Liver (tissue), 9 donors: ENCODE measurements around the gene SLC7A14. TPM values are rescaled to one million over a fixed set of nuclear protein-coding genes. Genes with fewer than 3 reads are reported as not detected.
A peak's percentile ranks its signal among the peaks of the same experiment; 100 is the strongest.

Experiments used
- DNase-seq: peaks from one replicate; pipeline ENCODE4 v3.0.0-alpha.2; 2017; ENCODE audit warnings: low spot score
- H3K27ac ChIP-seq, 2 donors: one replicate each; pipeline ENCODE4 v1.7.0; 2013; ENCODE audit warnings: inconsistent platforms in 2 of 2, low read length in 2 of 2, control low read depth in 1 of 2, low read depth in 1 of 2, mild to moderate bottlenecking in 1 of 2
- H3K27me3 ChIP-seq, 4 donors: one replicate each; pipeline versions ENCODE4 v1.6.1 to v1.7.0; 2013; ENCODE audit warnings: low read length in 3 of 4, inconsistent platforms in 1 of 4, mild to moderate bottlenecking in 1 of 4, moderate library complexity in 1 of 4; ENCODE audit not compliant: control insufficient read depth in 4 of 4, insufficient read depth in 4 of 4
- H3K36me3 ChIP-seq, 4 donors: one replicate each; pipeline versions ENCODE4 v1.6.1 to v1.7.0; 2013; ENCODE audit warnings: low read length in 3 of 4, mild to moderate bottlenecking in 3 of 4, low read depth in 1 of 4, moderate library complexity in 1 of 4; ENCODE audit not compliant: control insufficient read depth in 4 of 4, insufficient read depth in 3 of 4
- H3K4me1 ChIP-seq, 4 donors: one replicate each; pipeline versions ENCODE4 v1.6.1 to v1.7.0; 2013; ENCODE audit warnings: low read length in 3 of 4, mild to moderate bottlenecking in 3 of 4, moderate library complexity in 1 of 4; ENCODE audit not compliant: control insufficient read depth in 4 of 4, insufficient read depth in 4 of 4
- H3K4me3 ChIP-seq, 3 donors: one replicate each; pipeline versions ENCODE4 v1.6.1 to v1.7.0; 2013; ENCODE audit warnings: low read length in 3 of 3, control low read depth in 1 of 3, low read depth in 1 of 3, mild to moderate bottlenecking in 1 of 3
- H3K9ac ChIP-seq, 2 donors: one replicate each; pipeline ENCODE4 v1.7.0; 2013; ENCODE audit warnings: low read length in 2 of 2, mild to moderate bottlenecking in 2 of 2, moderate library complexity in 2 of 2, control low read depth in 1 of 2, low read depth in 1 of 2
- H3K9me3 ChIP-seq, 4 donors: one replicate each; pipeline versions ENCODE4 v1.6.1 to v1.7.0; 2013; ENCODE audit warnings: low read length in 3 of 4; ENCODE audit not compliant: control insufficient read depth in 4 of 4
- EGR1 ChIP-seq, 2 donors: IDR thresholded peaks; 2 replicates each; pipeline ENCODE4 v1.6.1; 2016 to 2018; ENCODE audit warnings: antibody characterized with exemption in 2 of 2, low read depth in 2 of 2
- FOXA1 ChIP-seq: IDR thresholded peaks from 2 replicates; pipeline ENCODE4 v1.6.1; 2016; ENCODE audit warnings: antibody characterized with exemption
- FOXA2 ChIP-seq: IDR thresholded peaks from 2 replicates; pipeline ENCODE4 v1.6.1; 2016; ENCODE audit warnings: antibody characterized with exemption
- GABPA ChIP-seq, 2 donors: IDR thresholded peaks in 1 of 2; conservative IDR thresholded peaks in 1 of 2; 2 replicates each; pipeline ENCODE4 v1.6.1; 2016; ENCODE audit warnings: antibody characterized with exemption in 2 of 2, mild to moderate bottlenecking in 1 of 2, moderate library complexity in 1 of 2
- HNF4A ChIP-seq, 2 donors: conservative IDR thresholded peaks; 2 replicates each; pipeline ENCODE4 v1.6.1; 2016; ENCODE audit warnings: antibody characterized with exemption in 2 of 2, mild to moderate bottlenecking in 2 of 2
- HNF4G ChIP-seq: IDR thresholded peaks from 2 replicates; pipeline ENCODE4 v1.6.1; 2016; ENCODE audit warnings: antibody characterized with exemption
- JUND ChIP-seq, 2 donors: IDR thresholded peaks; 2 replicates each; pipeline ENCODE4 v1.6.1; 2016; ENCODE audit warnings: antibody characterized with exemption in 2 of 2
- NR2F2 ChIP-seq: IDR thresholded peaks from 2 replicates; pipeline ENCODE4 v1.6.1; 2016; ENCODE audit warnings: antibody characterized with exemption
- RAD21 ChIP-seq, 2 donors: IDR thresholded peaks; 2 replicates each; pipeline ENCODE4 v1.6.1; 2016; ENCODE audit warnings: antibody characterized with exemption in 2 of 2, mild to moderate bottlenecking in 2 of 2
- RXRA ChIP-seq, 2 donors: IDR thresholded peaks; 2 replicates each; pipeline ENCODE4 v1.6.1; 2017 to 2018; ENCODE audit warnings: antibody characterized with exemption in 2 of 2, mild to moderate bottlenecking in 1 of 2
- SP1 ChIP-seq: IDR thresholded peaks from 2 replicates; pipeline ENCODE4 v1.6.1; 2018; ENCODE audit warnings: antibody characterized with exemption, mild to moderate bottlenecking
- TAF1 ChIP-seq: conservative IDR thresholded peaks from 2 replicates; pipeline ENCODE4 v1.6.1; 2016; ENCODE audit warnings: antibody characterized with exemption, mild to moderate bottlenecking
- YY1 ChIP-seq: IDR thresholded peaks from 2 replicates; pipeline ENCODE4 v1.6.1; 2016; ENCODE audit warnings: antibody characterized with exemption, mild to moderate bottlenecking
- WGBS: extraction: QIAGEN DNeasy Blood & Tissue Kit; methylation state at CpG from one replicate; pipeline ENCODE4 v1.1.7; 2013; 5-methylcytosine and 5-hydroxymethylcytosine counted together
- polyA plus RNA-seq, 2 donors: library from polyadenylated mRNA; stranded (reverse) in 1 of 2; unstranded in 1 of 2; fragments of 200-250 nt in 1 of 2; fragments of >200 nt in 1 of 2; fragmentation: Nextera tagmentation in 1 of 2; extraction: Ambion mirVana in 1 of 2; gene quantifications; one replicate each; pipeline versions ENCODE4 v1.2.1 to v1.2.3, GENCODE V29; 2013 to 2015
- total RNA-seq, 2 donors: library from RNA; depleted of rRNA; stranded (reverse); fragments of >200 nt; gene quantifications; one replicate each; pipeline ENCODE4 v1.2.3, GENCODE V29; 2014
- TF ChIP-seq, protein P1 (sequence below): IDR thresholded peaks from 2 replicates; pipeline ENCODE4 v1.6.1; 2016; ENCODE audit warnings: antibody characterized with exemption
- TF ChIP-seq, protein P2 (sequence below): fragments of 150-350 bp; IDR thresholded peaks from 2 replicates; pipeline ENCODE4 v1.5.1; 2017; ENCODE audit warnings: improper control_type of control experiment, low read depth, low read length; ENCODE audit not compliant: missing input control
- TF ChIP-seq, protein P3 (sequence below): IDR thresholded peaks from 2 replicates; pipeline ENCODE4 v1.6.1; 2016; ENCODE audit warnings: antibody characterized with exemption
- TF ChIP-seq, protein P4 (sequence below): IDR thresholded peaks from 2 replicates; pipeline ENCODE4 v1.6.1; 2016; ENCODE audit warnings: antibody characterized with exemption
- TF ChIP-seq, protein P5 (sequence below): IDR thresholded peaks from 2 replicates; pipeline ENCODE4 v1.6.1; 2016; ENCODE audit warnings: antibody characterized with exemption, mild to moderate bottlenecking
- donor health status: healthy.
- donor health status: healthy.
- donor health status: healthy.
- donor health status: healthy.
- donor health status: healthy.

Gene SLC7A14
- total and polyA plus RNA-seq, 4 donors = under 0.01 to 0.01 (median under 0.01) TPM; not detected in 1

DNA sequence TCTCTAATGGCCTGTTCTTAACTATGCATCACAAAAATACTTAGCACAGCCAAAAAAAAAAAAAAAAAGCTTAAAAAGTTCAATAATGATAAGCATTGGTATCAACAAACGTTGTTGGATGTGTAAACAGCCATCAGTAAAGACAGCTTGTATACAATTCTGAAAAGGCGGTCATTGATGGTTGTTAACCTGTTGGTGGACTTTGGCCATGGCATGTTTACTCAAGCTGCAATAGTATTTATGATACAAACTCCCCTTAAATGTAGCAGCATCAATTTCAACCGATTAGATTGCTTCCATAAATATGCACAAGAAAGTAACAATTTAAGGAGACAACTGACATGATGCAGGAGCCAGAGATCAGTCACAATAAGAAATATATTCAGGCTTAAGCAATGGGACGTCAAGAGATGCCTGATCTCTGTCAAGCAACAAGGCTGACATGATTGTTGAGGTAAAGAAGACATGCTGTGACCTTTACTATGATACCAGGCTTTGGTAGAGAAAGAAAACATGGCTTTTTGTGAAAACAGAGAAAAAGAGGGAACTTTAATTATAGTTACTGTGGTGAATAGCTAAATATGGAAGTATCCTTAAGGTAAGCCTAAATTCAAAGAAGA, 14.2 kb upstream of the SLC7A14 start:
- Histone ChIP-seq H3K4me1 (peaks cover 0 to 13% (median 8%) of the 10 kb centered on the region in 4 donors), H3K27me3 (no peaks in the 10 kb centered on the region), H3K9me3 (no peaks in the 10 kb centered on the region), H3K4me3 (no peak overlapping the region), H3K27ac (no peak overlapping the region), H3K9ac (no peak overlapping the region), H3K36me3 (no peaks in the 10 kb centered on the region)
- 22% methylated on average over 4 of the region's 4 CpGs for WGBS
- no peak for DNase-seq
- TF ChIP-seq FOXA2 = peak; percentile 72
- peak; percentile 14 for TF ChIP-seq SP1
- peak; percentile 64 to 69 for TF ChIP-seq HNF4A (conservative IDR thresholded peaks at IDR 0.05)
- TF ChIP-seq, protein P1, sequence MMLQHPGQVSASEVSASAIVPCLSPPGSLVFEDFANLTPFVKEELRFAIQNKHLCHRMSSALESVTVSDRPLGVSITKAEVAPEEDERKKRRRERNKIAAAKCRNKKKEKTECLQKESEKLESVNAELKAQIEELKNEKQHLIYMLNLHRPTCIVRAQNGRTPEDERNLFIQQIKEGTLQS = no peak
- peak; percentile 11 for TF ChIP-seq HNF4G

DNA sequence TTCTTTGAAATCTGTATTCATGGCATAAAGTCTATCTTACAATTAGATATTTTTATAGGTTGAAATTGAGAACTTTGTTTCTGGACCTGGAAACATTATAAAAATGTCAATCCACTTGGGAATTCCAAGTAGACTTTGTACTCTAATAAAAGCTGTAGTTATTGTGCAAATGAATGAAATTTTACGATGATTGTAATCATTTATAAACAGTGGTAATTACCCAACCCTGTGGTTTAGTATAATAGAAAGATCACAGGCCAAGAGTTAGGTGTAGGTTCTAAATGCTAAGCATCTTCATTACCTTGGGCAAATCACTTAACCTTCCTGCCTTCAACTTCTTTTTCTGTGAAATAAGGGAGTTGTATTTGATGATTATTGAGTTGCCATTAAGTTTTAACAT, 13.2 kb upstream of the SLC7A14 start:
- no peak overlapping the region for H3K27ac ChIP-seq
- TF ChIP-seq, protein P2, sequence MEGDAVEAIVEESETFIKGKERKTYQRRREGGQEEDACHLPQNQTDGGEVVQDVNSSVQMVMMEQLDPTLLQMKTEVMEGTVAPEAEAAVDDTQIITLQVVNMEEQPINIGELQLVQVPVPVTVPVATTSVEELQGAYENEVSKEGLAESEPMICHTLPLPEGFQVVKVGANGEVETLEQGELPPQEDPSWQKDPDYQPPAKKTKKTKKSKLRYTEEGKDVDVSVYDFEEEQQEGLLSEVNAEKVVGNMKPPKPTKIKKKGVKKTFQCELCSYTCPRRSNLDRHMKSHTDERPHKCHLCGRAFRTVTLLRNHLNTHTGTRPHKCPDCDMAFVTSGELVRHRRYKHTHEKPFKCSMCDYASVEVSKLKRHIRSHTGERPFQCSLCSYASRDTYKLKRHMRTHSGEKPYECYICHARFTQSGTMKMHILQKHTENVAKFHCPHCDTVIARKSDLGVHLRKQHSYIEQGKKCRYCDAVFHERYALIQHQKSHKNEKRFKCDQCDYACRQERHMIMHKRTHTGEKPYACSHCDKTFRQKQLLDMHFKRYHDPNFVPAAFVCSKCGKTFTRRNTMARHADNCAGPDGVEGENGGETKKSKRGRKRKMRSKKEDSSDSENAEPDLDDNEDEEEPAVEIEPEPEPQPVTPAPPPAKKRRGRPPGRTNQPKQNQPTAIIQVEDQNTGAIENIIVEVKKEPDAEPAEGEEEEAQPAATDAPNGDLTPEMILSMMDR = no peak
- TF ChIP-seq HNF4G (no peak), HNF4A (conservative IDR thresholded peaks at IDR 0.05) (no peak), EGR1 (IDR thresholded peaks at IDR 0.05; ENCODE audit: low read depth in 2 of 2) (no peak), FOXA1 (no peak), RXRA (IDR thresholded peaks at IDR 0.05) (no peak), RAD21 (IDR thresholded peaks at IDR 0.05) (no peak), JUND (IDR thresholded peaks at IDR 0.05) (no peak), TAF1 (no peak), SP1 (no peak), YY1 (no peak), GABPA (IDR thresholded peaks at IDR 0.05 in 1 of 2, conservative IDR thresholded peaks at IDR 0.05 in 1 of 2) (no peak), FOXA2 (no peak), NR2F2 (no peak)
- TF ChIP-seq, protein P3, sequence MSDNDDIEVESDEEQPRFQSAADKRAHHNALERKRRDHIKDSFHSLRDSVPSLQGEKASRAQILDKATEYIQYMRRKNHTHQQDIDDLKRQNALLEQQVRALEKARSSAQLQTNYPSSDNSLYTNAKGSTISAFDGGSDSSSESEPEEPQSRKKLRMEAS = no peak
- TF ChIP-seq, protein P4, sequence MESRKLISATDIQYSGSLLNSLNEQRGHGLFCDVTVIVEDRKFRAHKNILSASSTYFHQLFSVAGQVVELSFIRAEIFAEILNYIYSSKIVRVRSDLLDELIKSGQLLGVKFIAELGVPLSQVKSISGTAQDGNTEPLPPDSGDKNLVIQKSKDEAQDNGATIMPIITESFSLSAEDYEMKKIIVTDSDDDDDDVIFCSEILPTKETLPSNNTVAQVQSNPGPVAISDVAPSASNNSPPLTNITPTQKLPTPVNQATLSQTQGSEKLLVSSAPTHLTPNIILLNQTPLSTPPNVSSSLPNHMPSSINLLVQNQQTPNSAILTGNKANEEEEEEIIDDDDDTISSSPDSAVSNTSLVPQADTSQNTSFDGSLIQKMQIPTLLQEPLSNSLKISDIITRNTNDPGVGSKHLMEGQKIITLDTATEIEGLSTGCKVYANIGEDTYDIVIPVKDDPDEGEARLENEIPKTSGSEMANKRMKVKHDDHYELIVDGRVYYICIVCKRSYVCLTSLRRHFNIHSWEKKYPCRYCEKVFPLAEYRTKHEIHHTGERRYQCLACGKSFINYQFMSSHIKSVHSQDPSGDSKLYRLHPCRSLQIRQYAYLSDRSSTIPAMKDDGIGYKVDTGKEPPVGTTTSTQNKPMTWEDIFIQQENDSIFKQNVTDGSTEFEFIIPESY = no peak
- TF ChIP-seq, protein P5, sequence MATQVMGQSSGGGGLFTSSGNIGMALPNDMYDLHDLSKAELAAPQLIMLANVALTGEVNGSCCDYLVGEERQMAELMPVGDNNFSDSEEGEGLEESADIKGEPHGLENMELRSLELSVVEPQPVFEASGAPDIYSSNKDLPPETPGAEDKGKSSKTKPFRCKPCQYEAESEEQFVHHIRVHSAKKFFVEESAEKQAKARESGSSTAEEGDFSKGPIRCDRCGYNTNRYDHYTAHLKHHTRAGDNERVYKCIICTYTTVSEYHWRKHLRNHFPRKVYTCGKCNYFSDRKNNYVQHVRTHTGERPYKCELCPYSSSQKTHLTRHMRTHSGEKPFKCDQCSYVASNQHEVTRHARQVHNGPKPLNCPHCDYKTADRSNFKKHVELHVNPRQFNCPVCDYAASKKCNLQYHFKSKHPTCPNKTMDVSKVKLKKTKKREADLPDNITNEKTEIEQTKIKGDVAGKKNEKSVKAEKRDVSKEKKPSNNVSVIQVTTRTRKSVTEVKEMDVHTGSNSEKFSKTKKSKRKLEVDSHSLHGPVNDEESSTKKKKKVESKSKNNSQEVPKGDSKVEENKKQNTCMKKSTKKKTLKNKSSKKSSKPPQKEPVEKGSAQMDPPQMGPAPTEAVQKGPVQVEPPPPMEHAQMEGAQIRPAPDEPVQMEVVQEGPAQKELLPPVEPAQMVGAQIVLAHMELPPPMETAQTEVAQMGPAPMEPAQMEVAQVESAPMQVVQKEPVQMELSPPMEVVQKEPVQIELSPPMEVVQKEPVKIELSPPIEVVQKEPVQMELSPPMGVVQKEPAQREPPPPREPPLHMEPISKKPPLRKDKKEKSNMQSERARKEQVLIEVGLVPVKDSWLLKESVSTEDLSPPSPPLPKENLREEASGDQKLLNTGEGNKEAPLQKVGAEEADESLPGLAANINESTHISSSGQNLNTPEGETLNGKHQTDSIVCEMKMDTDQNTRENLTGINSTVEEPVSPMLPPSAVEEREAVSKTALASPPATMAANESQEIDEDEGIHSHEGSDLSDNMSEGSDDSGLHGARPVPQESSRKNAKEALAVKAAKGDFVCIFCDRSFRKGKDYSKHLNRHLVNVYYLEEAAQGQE = no peak
- H3K27me3 ChIP-seq = no peaks in the 10 kb centered on the region
- no peak overlapping the region for H3K9ac ChIP-seq
- no peaks in the 10 kb centered on the region for H3K9me3 ChIP-seq
- 27% methylated on average over 1 of the region's 1 CpG for WGBS
- no peaks in the 10 kb centered on the region for H3K36me3 ChIP-seq
- DNase-seq = no peak
- peaks cover 0 to 20% (median 13%) of the 10 kb centered on the region in 4 donors for H3K4me1 ChIP-seq
- no peak overlapping the region for H3K4me3 ChIP-seq
